ENCODE measurements around the gene SYT9.

The SYT9 gene

DNA sequence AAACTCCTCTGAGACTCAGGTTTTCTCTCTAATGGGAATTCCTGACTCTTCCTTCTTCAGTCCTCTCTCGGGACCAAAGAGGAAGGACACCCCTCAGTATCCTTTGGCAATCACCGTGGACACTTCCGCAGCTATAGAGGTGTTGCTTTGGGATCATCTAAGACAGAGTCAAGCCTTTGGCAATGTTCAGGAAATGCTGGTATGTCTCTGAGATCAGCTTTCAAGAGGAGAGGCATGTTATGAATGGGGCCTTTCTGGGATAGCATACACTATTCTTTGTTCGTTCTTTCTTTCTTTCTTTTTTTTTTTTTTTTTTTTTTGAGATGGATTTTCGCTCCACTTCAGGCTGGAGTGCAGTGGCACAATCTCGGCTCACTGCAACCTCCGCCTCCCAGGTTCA lies 219.4 kb downstream of the SYT9 start:
- no peak for DNase-seq (ENCODE audit: low read depth in 2 of 2)

DNA sequence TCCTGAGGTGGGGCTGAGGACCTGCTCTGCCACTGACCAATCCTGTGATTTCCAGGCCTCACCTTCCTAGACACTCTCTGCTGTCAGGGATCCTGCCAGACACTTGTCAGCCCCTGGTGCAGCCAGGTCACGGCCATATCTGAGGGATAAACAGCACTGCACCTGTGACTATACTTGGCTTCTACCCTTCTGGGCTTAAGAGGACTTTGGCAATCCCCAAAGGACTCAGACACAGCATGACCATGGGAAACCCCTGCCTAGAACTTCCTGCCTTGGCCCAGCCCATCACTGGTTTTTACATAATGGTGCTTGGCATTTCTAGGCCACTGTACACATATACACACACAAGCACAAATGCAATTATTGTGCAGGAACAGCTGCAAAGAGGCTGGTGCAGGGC lies 222.0 kb downstream of the SYT9 start:
- DNase-seq (ENCODE audit: low read depth in 2 of 2) = no peak

DNA sequence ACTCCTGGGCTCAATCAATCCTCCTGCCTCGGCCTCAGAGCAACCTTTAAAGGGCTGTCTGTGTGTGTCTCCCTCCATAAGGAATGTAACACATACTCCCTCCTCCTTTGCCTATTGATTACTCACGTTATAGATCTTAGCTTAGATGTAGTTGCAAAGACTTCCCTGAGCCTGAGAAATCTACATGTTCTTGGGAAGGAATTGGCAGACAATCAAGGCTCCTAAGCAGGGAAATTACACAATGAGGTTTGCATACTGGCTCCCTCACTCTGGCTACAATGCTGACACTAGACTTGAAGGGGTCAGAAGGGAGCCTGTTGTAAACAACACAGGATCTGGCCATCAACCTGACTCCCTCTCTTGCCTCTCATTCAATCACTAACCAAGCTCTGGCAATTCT lies 228.4 kb downstream of the SYT9 start:
- DNase-seq (ENCODE audit: low read depth in 2 of 2) = no peak

DNA sequence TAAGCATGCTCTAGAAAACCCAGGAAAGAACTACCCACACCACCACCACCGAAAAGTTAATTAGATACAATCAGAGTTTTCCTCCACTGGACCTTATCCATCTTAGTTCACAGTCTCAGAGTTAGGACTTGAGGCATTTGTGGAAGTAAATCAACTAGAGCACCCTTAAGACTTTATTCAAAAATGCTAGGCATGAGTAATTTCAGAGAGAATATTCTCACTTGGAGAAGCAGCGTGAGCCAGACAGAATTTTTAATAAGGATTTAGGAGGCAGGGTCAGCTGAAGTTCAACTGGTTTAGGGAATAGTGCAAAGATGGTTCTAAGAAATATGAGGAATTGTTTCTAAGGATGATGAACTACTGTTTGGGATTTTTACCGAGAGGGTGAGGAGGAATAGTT lies 232.4 kb downstream of the SYT9 start:
- no peak for DNase-seq (ENCODE audit: low read depth in 2 of 2)

DNA sequence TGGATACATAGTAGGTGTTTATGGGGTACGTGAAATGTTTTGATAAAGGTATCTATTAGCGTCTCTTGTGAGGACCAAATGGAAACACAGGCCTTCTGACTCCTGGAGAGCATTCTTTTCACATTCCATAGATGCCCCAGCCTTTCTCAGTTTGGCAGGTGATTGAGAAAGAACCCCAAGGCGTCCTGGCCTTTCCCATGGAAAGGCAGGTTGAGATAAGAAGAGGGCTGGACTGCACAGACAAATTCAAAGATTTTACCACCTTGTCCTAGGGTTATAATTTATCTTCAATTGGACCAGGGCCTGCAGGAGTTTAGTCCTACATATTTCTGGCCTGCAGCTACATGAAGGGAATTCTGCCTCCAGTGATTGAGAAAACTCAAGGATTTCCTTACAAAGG lies 232.9 kb downstream of the SYT9 start:
- no peak for DNase-seq (ENCODE audit: low read depth in 2 of 2)

DNA sequence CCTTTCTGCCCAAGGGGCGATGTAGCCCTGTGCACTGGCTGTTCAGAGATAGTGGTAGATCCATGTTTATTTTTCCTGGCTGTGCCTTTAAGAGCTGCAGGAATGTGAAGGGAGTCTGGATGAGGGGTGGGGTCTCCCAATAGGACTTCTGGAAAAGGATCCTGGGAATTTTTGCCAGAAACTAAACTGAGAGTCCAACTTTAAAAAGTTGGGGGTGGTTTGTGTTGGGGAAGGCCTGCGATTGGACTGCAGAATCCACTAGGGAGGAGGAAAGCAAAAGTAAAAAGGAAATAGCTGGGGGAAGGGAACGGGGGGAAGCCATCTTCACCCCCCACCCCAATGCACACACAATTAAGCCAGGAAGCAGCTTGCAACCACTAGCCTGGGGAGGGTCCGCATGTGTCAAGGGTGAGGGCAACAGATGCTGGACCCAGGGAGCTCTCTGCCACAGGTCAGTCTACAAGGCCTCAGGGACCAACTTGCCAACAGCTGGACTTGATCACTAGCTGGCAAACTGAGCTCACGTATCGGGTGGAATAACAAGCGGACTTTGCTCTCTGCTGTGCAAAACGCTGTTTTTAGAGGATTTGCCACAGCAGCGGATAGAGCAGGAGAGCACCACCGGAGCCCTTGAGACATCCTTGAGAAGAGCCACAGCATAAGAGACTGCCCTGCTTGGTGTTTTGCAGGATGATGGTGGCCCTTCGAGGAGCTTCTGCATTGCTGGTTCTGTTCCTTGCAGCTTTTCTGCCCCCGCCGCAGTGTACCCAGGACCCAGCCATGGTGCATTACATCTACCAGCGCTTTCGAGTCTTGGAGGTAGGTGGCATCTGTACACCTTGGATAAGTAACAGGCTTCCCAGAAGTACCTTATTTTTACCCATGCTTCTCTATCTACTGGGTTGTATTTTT lies 233.7 kb downstream of the SYT9 start, which contains the start of gene OLFML1:
OLFML1 (plus strand) TSS at position 321 of the 912 bp plus-strand sequence; CDS start at position 691, 370 bp downstream.
- no peak for DNase-seq (ENCODE audit: low read depth in 2 of 2)

DNA sequence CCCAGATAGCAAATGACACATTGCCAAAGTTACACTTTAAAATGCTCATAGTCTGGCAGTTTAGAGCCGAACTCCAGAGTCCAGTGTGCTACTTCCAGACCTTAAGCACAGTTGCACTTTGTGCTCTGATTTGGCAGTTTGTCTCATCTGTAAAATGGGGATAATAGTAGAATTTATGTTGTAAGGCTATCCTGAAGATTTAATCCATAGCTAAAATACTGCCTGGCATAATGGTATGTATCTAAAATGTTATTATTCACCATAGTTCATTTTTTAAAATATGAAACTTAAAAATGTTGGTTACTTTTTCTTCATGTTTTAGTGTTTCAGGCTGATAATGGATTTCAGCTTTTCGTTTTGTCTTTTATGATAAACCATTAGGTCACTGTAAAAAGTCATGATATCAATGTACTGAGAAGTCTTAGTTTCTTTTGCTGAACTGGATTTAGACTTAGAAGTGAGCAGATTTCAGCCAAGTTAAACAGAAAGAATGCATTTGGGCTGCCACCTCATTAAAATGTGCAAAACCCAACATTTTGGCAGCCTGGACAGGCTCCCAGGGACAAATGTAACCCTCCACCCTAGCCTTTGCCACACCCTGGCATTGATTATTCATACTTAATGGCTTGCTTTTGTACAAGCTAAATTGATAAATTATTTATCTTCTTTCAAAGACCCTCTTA lies 234.5 kb downstream of the SYT9 start:
- DNase-seq (ENCODE audit: low read depth in 2 of 2) = no peak

DNA sequence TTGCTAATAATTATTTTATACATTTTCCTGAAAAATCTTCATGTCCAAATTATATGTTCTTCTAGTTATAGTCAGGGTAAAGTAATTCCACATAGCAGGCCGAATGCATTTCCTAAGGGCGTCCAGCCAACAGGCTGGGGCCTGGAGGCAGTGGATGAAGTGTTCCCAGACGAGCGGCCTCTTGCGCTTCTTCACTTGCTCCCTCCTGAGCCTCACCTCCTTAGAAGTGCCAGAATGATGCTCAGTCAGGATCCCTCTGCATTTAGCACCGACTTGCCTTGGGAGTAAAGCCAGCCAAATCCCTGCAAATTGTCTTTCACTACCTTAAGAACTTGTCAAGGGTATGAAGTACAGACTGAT lies 235.1 kb downstream of the SYT9 start:
- DNase-seq (ENCODE audit: low read depth in 2 of 2) = no peak

DNA sequence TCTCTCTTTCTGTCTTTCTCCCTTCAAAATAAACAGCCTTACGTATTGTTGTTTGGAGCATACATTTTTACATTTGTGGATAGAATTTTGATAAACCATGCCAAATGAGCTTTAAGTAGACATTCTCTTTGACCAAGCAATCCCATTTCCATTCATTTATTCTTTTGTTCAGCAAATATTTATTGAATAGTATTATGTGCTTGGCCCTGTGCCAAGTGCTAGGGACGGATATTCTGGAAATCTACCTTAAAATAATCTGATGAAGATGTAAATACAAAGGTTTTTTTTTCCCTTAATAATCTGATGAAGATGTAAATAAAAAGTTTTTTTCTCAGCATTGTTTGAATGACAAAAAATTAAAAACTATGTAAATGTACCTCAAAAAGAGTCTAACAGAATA lies 235.7 kb downstream of the SYT9 start:
- no peak for DNase-seq (ENCODE audit: low read depth in 2 of 2)

DNA sequence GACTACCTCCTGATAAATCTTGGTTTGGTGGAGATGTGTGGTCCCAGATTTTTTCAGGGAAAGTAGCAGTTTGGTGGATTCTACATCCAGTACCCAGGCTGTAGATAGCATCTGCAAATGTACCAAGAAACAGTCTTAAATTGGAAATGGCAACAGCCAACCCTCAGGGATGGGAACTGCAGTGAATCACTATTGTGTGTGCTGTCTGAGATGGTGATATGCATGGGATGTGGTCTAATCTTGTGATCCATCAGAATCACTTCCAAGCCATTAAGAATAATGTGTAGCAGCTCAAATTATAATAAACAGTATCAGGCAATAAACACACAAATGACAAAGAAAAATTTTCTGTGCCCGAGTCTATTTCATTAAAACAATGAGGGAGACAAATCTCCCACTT lies 237.0 kb downstream of the SYT9 start:
- DNase-seq (ENCODE audit: low read depth in 2 of 2) = no peak

DNA sequence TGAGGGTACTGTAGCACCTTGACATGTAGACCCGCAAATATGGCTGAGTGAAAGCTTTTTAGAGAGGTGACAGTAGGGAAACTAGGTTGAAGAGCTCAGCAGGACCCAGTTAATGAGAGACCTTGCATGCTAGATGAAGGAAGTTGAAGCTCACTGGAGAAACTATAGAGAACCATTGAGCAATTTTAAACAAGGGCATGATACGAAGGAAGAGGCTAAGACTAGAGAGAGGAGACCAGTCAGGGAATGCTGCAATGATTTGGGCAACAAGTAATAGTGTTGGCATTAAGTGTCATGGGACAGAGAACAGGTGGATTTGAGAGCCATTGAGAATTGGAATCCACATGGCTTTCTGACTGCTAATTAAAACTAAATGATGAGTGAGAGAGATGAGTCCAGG lies 237.7 kb downstream of the SYT9 start:
- DNase-seq (ENCODE audit: low read depth in 2 of 2) = no peak

DNA sequence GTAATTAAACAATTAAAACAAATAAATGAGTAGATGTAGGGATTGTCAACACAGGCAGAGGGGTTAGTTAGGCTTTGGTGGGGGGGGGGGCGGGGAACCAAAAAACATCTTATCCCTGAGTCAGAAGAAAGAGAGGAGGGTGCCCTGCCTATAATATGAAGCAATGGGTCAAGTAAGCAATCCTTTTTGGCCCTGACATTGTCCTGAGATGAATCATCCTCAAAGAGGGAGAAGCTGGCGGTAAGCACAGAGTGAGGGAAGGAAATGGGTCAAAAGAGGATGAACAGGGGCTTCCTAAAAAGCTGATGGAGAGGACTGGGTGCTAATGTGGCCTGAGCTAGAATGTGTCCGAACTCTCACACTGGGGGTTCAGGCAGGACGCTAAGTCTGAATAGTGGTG lies 238.3 kb downstream of the SYT9 start:
- DNase-seq (ENCODE audit: low read depth in 2 of 2) = no peak

DNA sequence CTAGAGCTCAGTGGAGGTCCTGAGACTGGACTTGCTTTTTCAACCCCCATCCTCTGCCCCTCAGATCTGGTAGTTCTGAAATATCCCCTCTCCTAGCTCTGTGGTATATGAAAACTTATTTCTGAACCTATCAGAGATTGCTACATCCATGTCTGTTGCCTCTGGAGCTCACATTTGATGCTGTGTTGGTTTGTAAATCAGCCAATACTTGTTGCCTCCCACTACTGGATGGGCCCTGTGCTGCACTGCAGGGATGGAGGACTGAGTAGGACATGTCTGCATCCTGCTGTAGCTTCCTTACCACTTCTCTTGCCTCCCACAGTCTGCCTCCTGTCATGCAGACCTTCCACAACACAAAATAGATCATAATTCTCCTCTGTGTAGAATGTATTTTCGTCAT lies 238.8 kb downstream of the SYT9 start:
- DNase-seq (ENCODE audit: low read depth in 2 of 2) = no peak

DNA sequence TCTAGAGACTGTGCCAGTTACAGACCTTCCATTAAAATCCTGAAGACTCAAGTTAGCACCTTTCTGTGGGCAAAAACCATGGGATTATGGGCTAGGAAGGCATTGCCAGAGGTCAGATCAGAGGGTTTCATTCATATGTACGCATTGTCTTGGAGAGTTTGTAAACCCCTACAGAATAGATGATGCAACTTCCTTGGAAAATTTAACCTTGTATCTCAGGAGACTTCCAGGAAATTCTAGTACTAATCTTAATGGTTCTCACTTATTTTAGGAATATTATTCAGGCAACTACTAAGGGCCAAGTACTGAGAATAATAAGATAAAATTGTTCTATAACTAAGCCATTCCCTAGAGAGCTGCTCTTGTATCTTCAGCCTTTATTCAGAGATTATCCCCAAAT lies 240.5 kb downstream of the SYT9 start:
- no peak for DNase-seq (ENCODE audit: low read depth in 2 of 2)

DNA sequence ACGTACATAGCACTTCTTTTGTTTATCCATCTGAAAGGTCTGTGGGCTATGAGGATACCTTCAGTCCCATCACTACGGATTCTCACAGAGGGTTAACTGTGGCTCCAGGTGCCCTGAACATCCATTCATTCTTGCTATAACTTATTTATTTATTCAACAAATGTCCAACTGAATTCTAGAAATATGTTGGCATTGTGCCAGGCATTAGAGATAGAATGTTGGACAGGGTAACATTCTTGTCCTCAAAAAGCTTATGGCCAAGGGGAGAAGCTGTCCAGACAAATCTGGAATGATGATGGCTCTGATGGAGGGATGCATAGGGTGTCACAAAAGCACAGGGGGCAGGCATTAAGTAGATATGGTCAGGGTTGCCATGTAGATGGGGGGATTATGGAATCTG lies 242.0 kb downstream of the SYT9 start:
- DNase-seq (ENCODE audit: low read depth in 2 of 2) = no peak

DNA sequence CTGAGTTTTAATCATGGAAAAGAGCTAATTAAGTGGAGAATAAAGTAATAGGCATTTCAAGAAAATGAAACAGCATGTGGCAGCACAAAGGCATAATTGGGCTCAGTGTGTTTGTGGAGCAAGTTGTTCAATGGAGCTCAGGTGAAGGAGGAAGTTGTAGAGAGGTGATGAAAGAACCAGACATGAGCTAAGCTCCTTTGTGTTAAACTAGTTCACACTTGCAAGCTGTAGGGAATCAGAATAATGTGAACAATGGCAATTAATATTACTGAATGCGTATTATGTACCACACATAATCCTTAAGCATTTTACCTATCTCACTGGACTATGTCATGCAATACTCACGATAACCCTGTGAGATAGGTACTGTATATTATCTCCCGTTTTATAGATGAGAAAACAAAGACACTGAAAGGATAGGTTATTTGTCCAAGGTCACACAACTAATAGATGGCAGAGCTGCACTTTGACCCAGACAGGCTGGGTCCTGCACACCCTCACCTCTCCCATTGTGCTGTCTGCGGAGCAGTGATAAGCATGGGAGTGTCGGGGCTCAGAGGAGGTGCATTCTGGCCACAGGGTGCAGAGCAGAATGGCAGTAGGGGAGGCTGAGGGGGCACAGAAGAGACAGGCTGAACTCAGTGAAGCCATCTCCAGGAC lies 242.5 kb downstream of the SYT9 start:
- no peak for DNase-seq (ENCODE audit: low read depth in 2 of 2)

DNA sequence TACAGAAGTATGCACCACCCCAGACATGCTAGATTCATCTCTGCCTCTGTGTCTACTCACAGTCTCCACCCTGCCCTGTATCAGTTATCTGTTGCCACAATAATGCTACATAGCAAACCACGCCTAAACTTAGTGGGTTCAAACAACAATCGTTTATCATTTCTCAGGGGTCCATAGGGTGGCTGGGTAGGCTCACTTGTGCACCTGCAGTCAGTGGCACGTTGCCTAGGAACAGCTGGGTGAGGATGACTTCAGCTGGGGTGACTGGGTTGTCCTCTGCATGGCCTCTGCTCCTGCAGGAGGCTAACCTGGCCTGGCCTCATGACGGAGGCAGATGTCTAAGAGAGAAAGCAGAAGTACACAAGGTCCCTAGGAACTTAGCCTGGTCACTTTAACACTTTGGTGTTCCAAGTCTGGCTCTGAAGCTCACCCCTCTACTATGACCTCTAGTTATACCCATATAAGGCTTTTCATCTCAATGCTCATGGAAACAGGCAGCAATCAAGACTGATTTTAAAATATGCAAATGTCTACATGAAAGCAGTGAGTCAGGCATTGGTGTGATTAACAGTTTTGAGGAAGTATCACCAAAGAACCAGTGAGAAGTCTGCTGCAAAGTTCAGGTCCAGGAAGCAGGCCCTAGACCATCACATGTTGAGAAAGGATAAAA lies 244.3 kb downstream of the SYT9 start:
- no peak for DNase-seq (ENCODE audit: low read depth in 2 of 2)

DNA sequence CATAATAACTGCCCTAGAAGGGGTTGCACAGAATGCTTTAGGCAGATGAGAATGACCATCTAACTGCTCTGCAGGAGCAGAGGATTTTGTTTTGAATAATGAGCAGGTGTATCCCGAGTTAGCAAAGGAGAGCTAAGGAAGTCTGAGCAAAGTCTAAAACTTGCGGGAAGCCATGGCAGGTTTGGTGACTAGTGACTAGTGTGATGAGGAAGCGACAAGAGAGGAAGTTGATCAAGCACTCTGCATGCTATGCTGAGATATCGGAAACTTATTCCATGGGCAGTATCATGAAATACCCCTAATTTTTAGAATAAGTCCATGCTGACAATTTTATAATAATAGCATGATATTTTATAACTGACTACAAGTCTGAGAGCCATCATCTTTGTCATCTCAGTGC lies 246.5 kb downstream of the SYT9 start:
- no peak for DNase-seq (ENCODE audit: low read depth in 2 of 2)

DNA sequence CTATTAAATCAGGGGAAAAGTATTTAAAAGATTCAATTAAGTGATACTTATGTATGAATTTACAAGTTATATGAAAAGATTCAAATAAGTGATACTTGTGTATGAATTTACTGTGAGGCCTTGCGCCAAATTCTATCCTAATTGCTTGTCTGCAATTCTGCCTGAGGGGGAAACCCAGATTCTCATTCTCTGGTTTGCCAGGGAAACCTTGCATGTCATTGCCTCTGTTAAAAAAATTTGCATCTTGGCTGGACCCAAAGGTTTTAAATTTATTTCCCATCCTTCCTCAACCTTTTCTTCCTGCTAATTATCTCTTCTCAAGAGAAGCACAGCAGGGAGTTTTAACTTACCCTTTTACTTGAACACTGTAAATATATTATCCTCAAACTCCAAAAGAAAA lies 247.4 kb downstream of the SYT9 start:
- DNase-seq (ENCODE audit: low read depth in 2 of 2) = no peak

DNA sequence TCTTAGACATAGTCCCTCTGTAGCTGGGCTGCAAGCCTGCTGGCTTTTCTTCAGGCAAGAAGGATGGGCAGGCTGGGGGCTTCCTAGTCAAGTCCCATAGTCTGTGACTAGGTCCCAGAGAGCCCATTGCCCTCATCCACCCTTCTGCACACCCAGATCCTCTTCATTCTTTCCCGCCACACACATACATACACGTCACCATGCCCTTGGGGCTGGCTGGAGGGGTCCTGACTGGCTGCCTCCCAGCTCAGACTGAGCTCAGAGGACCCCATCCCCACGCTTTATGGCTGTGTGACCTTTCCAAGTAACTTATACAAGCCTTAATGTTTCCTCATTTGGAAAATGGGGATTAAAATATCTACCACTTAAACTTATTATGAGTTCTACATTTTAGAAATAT lies 248.5 kb downstream of the SYT9 start:
- DNase-seq (ENCODE audit: low read depth in 2 of 2) = no peak

DNA sequence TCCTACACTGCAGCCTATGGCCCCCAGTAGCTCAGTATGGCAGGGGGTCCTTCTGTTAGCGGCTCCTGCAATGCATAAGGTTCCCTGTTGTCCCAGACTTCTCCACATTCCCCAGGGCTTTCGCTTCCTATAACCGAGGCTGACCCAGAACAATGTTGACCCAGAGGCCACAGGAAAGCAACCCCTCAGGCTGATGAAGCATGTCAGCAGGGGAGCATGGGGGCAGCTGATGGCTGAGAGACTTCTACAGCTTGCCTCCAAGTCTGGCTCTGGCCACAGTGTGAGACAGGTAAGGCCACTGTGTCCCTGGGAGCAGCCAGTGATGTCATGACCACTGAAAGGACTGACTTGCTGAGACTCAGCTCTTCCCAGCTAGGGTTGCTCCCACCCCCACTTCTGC lies 249.5 kb downstream of the SYT9 start:
- DNase-seq (ENCODE audit: low read depth in 2 of 2) = no peak

DNA sequence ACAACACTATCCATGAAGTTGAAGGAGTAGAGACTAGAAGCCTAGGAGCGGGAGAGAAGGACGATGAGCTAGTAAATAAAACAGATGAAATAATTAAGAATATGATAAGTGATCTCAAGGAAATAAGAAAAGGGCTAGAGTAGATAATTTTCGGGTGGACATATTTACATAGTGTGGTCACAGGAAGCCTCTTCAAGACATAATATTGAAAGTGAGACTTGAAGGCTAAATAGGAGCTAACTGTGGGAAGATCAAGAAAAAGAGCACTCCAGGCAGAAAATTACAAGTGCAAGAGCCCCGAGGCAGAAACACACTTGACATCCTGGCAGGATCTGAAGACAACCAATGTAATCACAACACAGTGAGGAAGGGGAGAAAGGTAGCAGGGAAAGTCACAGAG lies 250.2 kb downstream of the SYT9 start:
- no peak for DNase-seq (ENCODE audit: low read depth in 2 of 2)
